ENCODE measurements around the gene PON2.
"Not testable (repeated sequence)": the region's sequence is repeated elsewhere in the genome, so short reads cannot be mapped to it uniquely, and the experiment has no call there.

Gene PON2
- total RNA-seq = 16.7 to 21.6 reads per million in 2 donors

- DNase-seq = peak; percentile 23
These were observed at the start of gene PON2 for GRCh38 chr7:95434557-95435421. TSS of gene PON2 (minus strand) at chr7:95435028. CDS start at chr7:95434951, 77 bp downstream.

- no peak for DNase-seq
These were observed 47.6 kb upstream of the PON2 start for GRCh38 chr7:95482424-95482823.

- no peak for DNase-seq
These were observed 46.7 kb upstream of the PON2 start for GRCh38 chr7:95481271-95482165.

- DNase-seq = no peak
These were observed 45.3 kb upstream of the PON2 start for GRCh38 chr7:95479992-95480624.

- no peak for DNase-seq
These were observed 43.6 kb upstream of the PON2 start for GRCh38 chr7:95478272-95479037.

- no peak for DNase-seq
These were observed 42.2 kb upstream of the PON2 start for GRCh38 chr7:95476904-95477594.

- DNase-seq = no peak
These were observed 41.4 kb upstream of the PON2 start for GRCh38 chr7:95476072-95476847.

- DNase-seq = no peak
These were observed 38.6 kb upstream of the PON2 start for GRCh38 chr7:95473276-95473985.

- no peak for DNase-seq
These were observed 37.8 kb upstream of the PON2 start for GRCh38 chr7:95472581-95473161.

- no peak for DNase-seq
These were observed 36.2 kb upstream of the PON2 start for GRCh38 chr7:95471071-95471470.

GRCh38 chr7:95470452-95470851 is 35.6 kb upstream of the PON2 start:
- DNase-seq = no peak

GRCh38 chr7:95469848-95470247 is 35.0 kb upstream of the PON2 start:
- no peak for DNase-seq

GRCh38 chr7:95469187-95469586 is 34.4 kb upstream of the PON2 start:
- no peak for DNase-seq

GRCh38 chr7:95467912-95468607 is 33.2 kb upstream of the PON2 start:
- no peak for DNase-seq

- not testable (repeated sequence) for DNase-seq
These were observed 25.8 kb upstream of the PON2 start for GRCh38 chr7:95460653-95461052.

- DNase-seq = no peak
These were observed 23.1 kb upstream of the PON2 start for GRCh38 chr7:95457947-95458346.

GRCh38 chr7:95454438-95455045 is 19.7 kb upstream of the PON2 start:
- DNase-seq = no peak

GRCh38 chr7:95446618-95447017 is 11.8 kb upstream of the PON2 start:
- no peak for DNase-seq

GRCh38 chr7:95444796-95445195 is 10.0 kb upstream of the PON2 start:
- no peak for DNase-seq

Measured in activated gamma-delta T cell (primary cell).